GM21619 (cell line): Measurements from ENCODE around the gene MAP4K4.
A peak's percentile ranks its signal among the peaks of the same experiment; 100 is the strongest.
"Not testable (repeated sequence)": the region's sequence is repeated elsewhere in the genome, so short reads cannot be mapped to it uniquely, and the experiment has no call there.

Experiments used
- ATAC-seq: cut with Tn5 transposase; IDR thresholded peaks from one replicate; pipeline ENCODE4 v1.9.1; 2021; ENCODE audit not compliant: unreplicated experiment

The MAP4K4 gene

GRCh38 chr2:101766337-101766736 is 68.8 kb downstream of the MAP4K4 start:
- no peak for ATAC-seq

- no peak for ATAC-seq
Observed at GRCh38 chr2:101766871-101767739, 69.6 kb downstream of the MAP4K4 start.

- ATAC-seq = no peak
Observed at GRCh38 chr2:101768556-101769220, 71.2 kb downstream of the MAP4K4 start.

GRCh38 chr2:101769726-101770125 is 72.2 kb downstream of the MAP4K4 start:
- ATAC-seq = not testable (repeated sequence)

- ATAC-seq = peak; percentile 85
Observed at GRCh38 chr2:101770726-101771125, 73.2 kb downstream of the MAP4K4 start.

- ATAC-seq = no peak
Observed at GRCh38 chr2:101771227-101771902, 73.9 kb downstream of the MAP4K4 start.

GRCh38 chr2:101771910-101772321 is 74.4 kb downstream of the MAP4K4 start:
- ATAC-seq = no peak

- ATAC-seq = no peak
Observed at GRCh38 chr2:101773137-101773536, 75.6 kb downstream of the MAP4K4 start.

- ATAC-seq = not testable (repeated sequence)
Observed at GRCh38 chr2:101773961-101774360, 76.5 kb downstream of the MAP4K4 start.

- no peak for ATAC-seq
Observed at GRCh38 chr2:101775092-101775491, 77.6 kb downstream of the MAP4K4 start.

GRCh38 chr2:101775636-101776035 is 78.1 kb downstream of the MAP4K4 start:
- ATAC-seq = no peak

GRCh38 chr2:101776172-101777043 is 78.9 kb downstream of the MAP4K4 start:
- ATAC-seq = no peak

- no peak for ATAC-seq
Observed at GRCh38 chr2:101777337-101777736, 79.8 kb downstream of the MAP4K4 start.

- ATAC-seq = no peak
Observed at GRCh38 chr2:101778102-101778501, 80.6 kb downstream of the MAP4K4 start.

GRCh38 chr2:101779190-101779589 is 81.7 kb downstream of the MAP4K4 start:
- ATAC-seq = no peak

GRCh38 chr2:101779656-101780055 is 82.1 kb downstream of the MAP4K4 start:
- no peak for ATAC-seq

- ATAC-seq = no peak
Observed at GRCh38 chr2:101781326-101781725, 83.8 kb downstream of the MAP4K4 start.

GRCh38 chr2:101781791-101782426 is 84.4 kb downstream of the MAP4K4 start:
- no peak for ATAC-seq

- ATAC-seq = no peak
Observed at GRCh38 chr2:101782427-101782792, 84.9 kb downstream of the MAP4K4 start.

- ATAC-seq = no peak
Observed at GRCh38 chr2:101787097-101787496, 89.6 kb downstream of the MAP4K4 start.
